ENCODE results near the gene GIMAP6.
"Not testable (repeated sequence)": the region's sequence is repeated elsewhere in the genome, so short reads cannot be mapped to it uniquely, and the experiment has no call there.

DNA sequence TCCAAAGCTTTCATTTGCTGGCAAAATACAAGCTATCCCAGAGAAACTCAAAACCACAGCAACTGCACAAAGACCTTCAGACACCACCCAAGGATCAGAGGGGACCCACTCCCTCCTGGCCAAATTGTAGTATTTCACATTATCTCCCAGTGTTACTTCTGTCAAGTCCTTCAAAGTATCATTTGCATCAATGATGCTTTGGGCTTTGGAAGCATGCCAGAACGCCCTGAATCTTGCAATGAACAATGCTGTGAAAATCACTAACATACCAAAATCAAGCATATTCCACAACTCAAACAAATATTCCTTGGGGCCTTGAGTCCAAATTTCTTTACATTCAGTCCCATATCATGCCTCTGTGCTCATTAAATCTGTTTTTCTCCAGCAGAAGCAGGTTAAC is 17.8 kb downstream of the GIMAP6 start:
- not testable (repeated sequence) for TF ChIP-seq POLR2A, POLR2AphosphoS5, TAF1 (IDR thresholded peaks at IDR 0.05; ENCODE audit: low read depth, low read length)
